Neuronal stem cell (in vitro differentiated cells): ENCODE results near the gene LGI1.

Experiments
- DNase-seq: peaks from one replicate; pipeline ENCODE4 v3.0.0-alpha.2; 2013; ENCODE audit warnings: low spot score
- H2AFZ ChIP-seq: one replicate; pipeline ENCODE4 v1.6.1; 2013; ENCODE audit warnings: mild to moderate bottlenecking, low read length, inconsistent platforms
- H2AK5ac ChIP-seq: 2 replicates; pipeline ENCODE4 v1.6.1; 2013; ENCODE audit warnings: low read depth, mild to moderate bottlenecking, inconsistent platforms, low read length, moderate library complexity, mixed read lengths
- H2BK120ac ChIP-seq: 2 replicates; pipeline ENCODE4 v1.6.1; 2013; ENCODE audit warnings: low read depth, mild to moderate bottlenecking, inconsistent platforms, low read length, moderate library complexity, mixed read lengths
- H2BK12ac ChIP-seq: one replicate; pipeline ENCODE4 v1.6.1; 2013; ENCODE audit warnings: low read length, inconsistent platforms
- H2BK15ac ChIP-seq: 2 replicates; pipeline ENCODE4 v1.6.1; 2013; ENCODE audit warnings: mild to moderate bottlenecking, low read length, inconsistent platforms, mixed read lengths
- H2BK5ac ChIP-seq: one replicate; pipeline ENCODE4 v1.6.1; 2013; ENCODE audit warnings: inconsistent platforms, mild to moderate bottlenecking, low read length, moderate library complexity
- H3K14ac ChIP-seq: one replicate; pipeline ENCODE4 v1.6.1; 2013; ENCODE audit warnings: low read length, inconsistent platforms
- H3K18ac ChIP-seq: 2 replicates; pipeline ENCODE4 v1.6.1; 2013; ENCODE audit warnings: low read length, inconsistent platforms
- H3K23ac ChIP-seq: 2 replicates; pipeline ENCODE4 v1.6.1; 2013; ENCODE audit warnings: low read depth, mild to moderate bottlenecking, mixed read lengths, low read length, inconsistent platforms; ENCODE audit not compliant: poor library complexity
- H3K27ac ChIP-seq: replicated peaks from 3 replicates; pipeline ENCODE4 v1.5.1; 2013; ENCODE audit warnings: low read length, inconsistent platforms
- H3K27me3 ChIP-seq, 3 experiments: 2 replicates each; pipeline ENCODE4 v1.6.1; 2013; ENCODE audit warnings: low read length in 3 of 3, mild to moderate bottlenecking in 2 of 3, inconsistent platforms in 1 of 3, low read depth in 1 of 3, mixed read lengths in 1 of 3, moderate library complexity in 1 of 3; ENCODE audit not compliant: control insufficient read depth in 3 of 3, insufficient read depth in 3 of 3
- H3K36me3 ChIP-seq, 2 donors: replicated peaks in 1 of 2; 2 replicates each; pipeline ENCODE4 v1.6.1; 2013; ENCODE audit warnings: low read length in 2 of 2; ENCODE audit not compliant: control insufficient read depth in 2 of 2, insufficient read depth in 2 of 2
- H3K4ac ChIP-seq: 2 replicates; pipeline ENCODE4 v1.6.1; 2013; ENCODE audit warnings: inconsistent platforms, mild to moderate bottlenecking, low read length, moderate library complexity
- H3K4me1 ChIP-seq, 2 donors: 1 replicate in 1 of 2; 2 replicates in 1 of 2; pipeline ENCODE4 v1.6.1; 2013; ENCODE audit warnings: low read length in 2 of 2, low read depth in 1 of 2; ENCODE audit not compliant: control insufficient read depth in 2 of 2, insufficient read depth in 1 of 2
- H3K4me2 ChIP-seq: one replicate; pipeline ENCODE4 v1.6.1; 2013; ENCODE audit warnings: mild to moderate bottlenecking, low read length, inconsistent platforms; ENCODE audit not compliant: insufficient read depth, poor library complexity, severe bottlenecking
- H3K4me3 ChIP-seq, 2 donors: 2 replicates each; pipeline ENCODE4 v1.5.1; 2013; ENCODE audit warnings: low read length in 2 of 2, mild to moderate bottlenecking in 2 of 2, inconsistent platforms in 1 of 2, moderate library complexity in 1 of 2
- H3K79me1 ChIP-seq: one replicate; pipeline ENCODE4 v1.6.1; 2013; ENCODE audit warnings: low read depth, mild to moderate bottlenecking, inconsistent platforms, low read length, moderate library complexity
- H3K9ac ChIP-seq: one replicate; pipeline ENCODE4 v1.6.1; 2013; ENCODE audit warnings: mild to moderate bottlenecking, low read depth, low read length, inconsistent platforms; ENCODE audit not compliant: poor library complexity
- H3K9me3 ChIP-seq, 2 donors: replicated peaks in 1 of 2; 2 replicates each; pipeline versions ENCODE3 to v1.6.1; 2013; ENCODE audit warnings: low read length in 2 of 2, mild to moderate bottlenecking in 2 of 2, inconsistent platforms in 1 of 2, low read depth in 1 of 2, mixed read lengths in 1 of 2, moderate library complexity in 1 of 2; ENCODE audit not compliant: control insufficient read depth in 2 of 2, insufficient read depth in 1 of 2
- H4K8ac ChIP-seq: one replicate; pipeline ENCODE4 v1.6.1; 2013; ENCODE audit warnings: low read depth, mild to moderate bottlenecking, inconsistent platforms, low read length, moderate library complexity
- H4K91ac ChIP-seq: one replicate; pipeline ENCODE4 v1.6.1; 2013; ENCODE audit warnings: low read length, low read depth, mild to moderate bottlenecking, inconsistent platforms; ENCODE audit not compliant: poor library complexity
- WGBS, 2 donors: extraction: QIAGEN DNeasy Blood & Tissue Kit; methylation state at CpG; one replicate each; pipeline ENCODE4 v1.1.7; 2013; ENCODE audit warnings: missing lambda C conversion rate in 2 of 2, mixed read lengths in 1 of 2; ENCODE audit not compliant: insufficient read length in 2 of 2, insufficient replicate concordance in 1 of 2; ENCODE audit errors: extremely low coverage in 2 of 2; 5-methylcytosine and 5-hydroxymethylcytosine counted together

LGI1 gene

GRCh38 chr10:93815304-93816096 is 57.8 kb downstream of the LGI1 start:
- Histone ChIP-seq H3K36me3 (no peaks in the 10 kb centered on the region), H3K4me1 (peaks cover 3 to 8% of the 10 kb centered on the region in 2 donors), H3K18ac (no peak overlapping the region), H3K9me3 (peaks cover 0 to 3% of the 10 kb centered on the region in 2 donors), H3K4me2 (no peak overlapping the region), H2AFZ (peak overlapping the region; percentile 83), H2AK5ac (no peak overlapping the region), H3K4me3 (peak overlapping the region in 1 of 2 donors; percentile 22), H3K9ac (peak overlapping the region; percentile 17), H2BK5ac (no peak overlapping the region), H4K91ac (no peak overlapping the region), H2BK120ac (no peak overlapping the region), H3K23ac (no peak overlapping the region), H4K8ac (no peak overlapping the region), H3K14ac (no peak overlapping the region), H3K27ac (no peak overlapping the region), H3K79me1 (no peaks in the 10 kb centered on the region), H3K4ac (no peak overlapping the region), H3K27me3 (peaks cover 0 to 20% (median 0%) of the 10 kb centered on the region in 3 experiments), H2BK15ac (no peak overlapping the region), H2BK12ac (no peak overlapping the region)
- peak; percentile 26 for DNase-seq
- no CpG with 5 or more reads among the region's 10 CpGs for WGBS, 2 donors

- Histone ChIP-seq H3K4ac (no peak overlapping the region), H2BK15ac (no peak overlapping the region), H4K91ac (no peak overlapping the region), H3K18ac (no peak overlapping the region), H3K27ac (no peak overlapping the region), H3K4me1 (peaks cover 3 to 8% of the 10 kb centered on the region in 2 donors), H3K23ac (no peak overlapping the region), H3K14ac (no peak overlapping the region), H2AFZ (peak overlapping the region; percentile 83), H3K9me3 (peaks cover 0 to 3% of the 10 kb centered on the region in 2 donors), H3K36me3 (no peaks in the 10 kb centered on the region), H2AK5ac (no peak overlapping the region), H3K79me1 (no peaks in the 10 kb centered on the region), H3K4me3 (peak overlapping the region in 1 of 2 donors; percentile 22), H3K4me2 (no peak overlapping the region), H2BK5ac (no peak overlapping the region), H2BK12ac (no peak overlapping the region), H3K27me3 (peaks cover 0 to 20% (median 0%) of the 10 kb centered on the region in 3 experiments), H2BK120ac (no peak overlapping the region), H3K9ac (no peak overlapping the region), H4K8ac (no peak overlapping the region)
- peak; percentile 59 for DNase-seq
- WGBS, 2 donors = no CpG with 5 or more reads among the region's 8 CpGs
Observed at GRCh38 chr10:93816123-93816747, 58.5 kb downstream of the LGI1 start.

GRCh38 chr10:93818086-93818485 is 60.4 kb downstream of the LGI1 start:
- Histone ChIP-seq H3K27me3 (peaks cover 0 to 20% (median 0%) of the 10 kb centered on the region in 3 experiments), H3K27ac (no peak overlapping the region), H3K4me1 (peaks cover 3 to 8% of the 10 kb centered on the region in 2 donors), H2AFZ (no peak overlapping the region), H3K18ac (no peak overlapping the region), H3K36me3 (no peaks in the 10 kb centered on the region), H2BK15ac (no peak overlapping the region), H2AK5ac (no peak overlapping the region), H3K4me2 (no peak overlapping the region), H4K91ac (no peak overlapping the region), H3K79me1 (no peaks in the 10 kb centered on the region), H4K8ac (no peak overlapping the region), H3K9me3 (peaks cover 0 to 3% of the 10 kb centered on the region in 2 donors), H3K4me3 (no peak overlapping the region), H3K23ac (no peak overlapping the region), H2BK5ac (no peak overlapping the region), H3K14ac (no peak overlapping the region), H3K9ac (no peak overlapping the region), H2BK12ac (no peak overlapping the region), H2BK120ac (no peak overlapping the region), H3K4ac (no peak overlapping the region)
- WGBS, 2 donors = no CpG with 5 or more reads among the region's 5 CpGs
- DNase-seq = no peak

- Histone ChIP-seq H3K18ac (no peak overlapping the region), H3K4me3 (no peak overlapping the region), H3K4me2 (no peak overlapping the region), H2BK5ac (no peak overlapping the region), H2BK120ac (no peak overlapping the region), H3K14ac (no peak overlapping the region), H2BK15ac (no peak overlapping the region), H3K4me1 (peaks cover 3 to 8% of the 10 kb centered on the region in 2 donors), H4K8ac (no peak overlapping the region), H3K9me3 (peaks cover 0 to 3% of the 10 kb centered on the region in 2 donors), H3K9ac (no peak overlapping the region), H2AFZ (no peak overlapping the region), H2AK5ac (no peak overlapping the region), H3K36me3 (no peaks in the 10 kb centered on the region), H3K27me3 (peaks cover 0 to 20% (median 0%) of the 10 kb centered on the region in 3 experiments), H4K91ac (no peak overlapping the region), H3K27ac (no peak overlapping the region), H3K79me1 (no peaks in the 10 kb centered on the region), H3K4ac (no peak overlapping the region), H3K23ac (no peak overlapping the region), H2BK12ac (no peak overlapping the region)
- DNase-seq = no peak
- no CpG with 5 or more reads among the region's 4 CpGs for WGBS, 2 donors
Observed at GRCh38 chr10:93819520-93819919, 61.8 kb downstream of the LGI1 start.
